HAP-1 (cell line): Measurements from ENCODE around the gene LYPD4.
"Not testable (repeated sequence)": the region's sequence is repeated elsewhere in the genome, so short reads cannot be mapped to it uniquely, and the experiment has no call there.

ENCODE experiments used
- DNase-seq, 2 experiments: peaks; one replicate each; pipeline ENCODE4 v3.0.0-alpha.2; 2016 to 2020; ENCODE audit warnings: low spot score in 2 of 2
- H3K27me3 ChIP-seq: fragments of 250-450 bp; sonication (Bioruptor Pico); 2 replicates; pipeline ENCODE4 v1.5.1; 2020; ENCODE audit warnings: low read depth, mild to moderate bottlenecking, moderate library complexity
- H3K36me3 ChIP-seq: fragments of 250-450 bp; sonication (Bioruptor Pico); replicated peaks from 2 replicates; pipeline ENCODE4 v1.5.1; 2020; ENCODE audit warnings: mild to moderate bottlenecking
- H3K4me1 ChIP-seq: fragments of 250-450 bp; sonication (Bioruptor Pico); 2 replicates; pipeline ENCODE4 v1.5.1; 2020; ENCODE audit warnings: mild to moderate bottlenecking
- H3K4me3 ChIP-seq: fragments of 250-450 bp; sonication (Bioruptor Pico); 2 replicates; pipeline ENCODE4 v1.5.1; 2020; ENCODE audit warnings: mild to moderate bottlenecking, moderate library complexity
- H3K9me3 ChIP-seq: fragments of 250-450 bp; sonication (Bioruptor Pico); 2 replicates; pipeline ENCODE4 v1.5.1; 2020; ENCODE audit warnings: mild to moderate bottlenecking, moderate library complexity
- in situ Hi-C: fragments of 300-500 bp; cut with MboI; formaldehyde crosslinking; loops from 3 replicates; pipeline ENCODE4 v1.14.3; 2020; ENCODE audit warnings: low sequenced_read_pairs, inconsistent platforms, mixed read lengths

LYPD4 gene

GRCh38 chr19:41880329-41880708 is 35.8 kb upstream of the LYPD4 start:
- Histone ChIP-seq H3K36me3 (no peaks in the 10 kb centered on the region; the same call in 1 of the 2 replicates), H3K27me3 (0 out of 2 replicates have a peak, but pooled peaks cover 10% of the 10 kb centered on the region), H3K4me3 (no peak overlapping the region), H3K4me1 (peaks cover 9% of the 10 kb centered on the region), H3K9me3 (no peaks in the 10 kb centered on the region)
- DNase-seq, result no peak
- in situ Hi-C loops, result no loop called here

- in situ Hi-C loops, result no loop called here
- Histone ChIP-seq H3K36me3 (no peaks in the 10 kb centered on the region; the same call in 1 of the 2 replicates), H3K27me3 (0 out of 2 replicates have a peak, but pooled peaks cover 10% of the 10 kb centered on the region), H3K4me1 (peaks cover 6% of the 10 kb centered on the region), H3K9me3 (no peaks in the 10 kb centered on the region), H3K4me3 (no peak overlapping the region)
- DNase-seq, result no peak
Observed at GRCh38 chr19:41879670-41880328, 35.3 kb upstream of the LYPD4 start.

- no peak for DNase-seq
- in situ Hi-C loops, result no loop called here
- Histone ChIP-seq H3K4me1 (peaks cover 4% of the 10 kb centered on the region), H3K4me3 (no peak overlapping the region), H3K9me3 (no peaks in the 10 kb centered on the region), H3K27me3 (0 out of 2 replicates have a peak, but pooled peaks cover 10% of the 10 kb centered on the region), H3K36me3 (no peaks in the 10 kb centered on the region)
Observed at GRCh38 chr19:41879080-41879479, 34.6 kb upstream of the LYPD4 start.

DNA sequence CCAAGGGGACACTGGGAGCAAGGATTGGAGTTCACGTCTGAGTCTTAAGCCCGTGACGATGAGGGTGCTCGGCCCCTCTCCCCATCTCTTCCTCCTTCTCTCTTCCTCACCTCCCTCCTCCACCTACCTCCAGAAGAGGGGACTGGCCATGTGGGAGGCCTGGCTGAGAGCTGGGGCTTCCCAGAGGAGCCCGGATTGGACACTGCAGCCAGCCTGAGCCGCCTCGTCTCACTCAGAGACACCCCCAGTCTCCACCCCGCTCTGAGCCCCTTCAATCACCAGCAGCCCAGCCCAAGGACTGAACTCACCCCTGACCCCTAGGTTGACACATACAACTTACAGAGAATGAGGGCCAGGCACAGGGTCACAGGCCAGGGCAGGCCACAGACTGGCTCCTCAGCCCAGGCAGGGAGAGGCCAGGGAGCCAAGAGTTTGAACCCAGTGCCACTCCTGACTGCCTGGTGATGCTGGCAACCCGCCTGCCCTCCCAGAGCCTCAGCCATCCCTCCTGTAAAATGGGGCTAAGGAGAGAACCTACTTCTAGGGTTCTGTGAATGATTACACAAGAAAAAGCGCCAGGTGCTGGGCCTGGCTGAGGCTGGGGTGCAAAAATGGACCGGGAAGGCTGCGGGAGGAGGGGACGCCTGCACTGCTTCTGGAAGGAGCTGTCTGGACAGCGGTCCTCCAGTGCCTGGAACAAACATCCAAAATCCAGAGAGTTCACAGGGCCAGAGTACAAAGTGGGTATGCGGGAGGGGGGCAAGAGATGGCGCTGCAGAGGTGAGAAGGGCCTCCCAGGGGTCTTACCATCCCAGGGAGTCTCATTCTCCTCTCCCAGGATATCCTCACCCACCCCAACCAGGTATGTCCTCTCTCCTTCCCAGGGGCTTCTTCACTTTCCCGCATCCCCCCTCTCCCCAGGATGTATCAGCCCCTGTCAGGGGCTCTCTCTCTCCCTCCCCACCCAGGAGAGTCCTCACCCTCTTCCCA is 33.7 kb upstream of the LYPD4 start:
- Histone ChIP-seq H3K4me3 (no peak overlapping the region), H3K27me3 (0 out of 2 replicates have a peak, but pooled peaks cover 10% of the 10 kb centered on the region), H3K36me3 (no peaks in the 10 kb centered on the region), H3K9me3 (no peaks in the 10 kb centered on the region), H3K4me1 (no peaks in the 10 kb centered on the region)
- in situ Hi-C loops, result no loop called here
- DNase-seq, result no peak

DNA sequence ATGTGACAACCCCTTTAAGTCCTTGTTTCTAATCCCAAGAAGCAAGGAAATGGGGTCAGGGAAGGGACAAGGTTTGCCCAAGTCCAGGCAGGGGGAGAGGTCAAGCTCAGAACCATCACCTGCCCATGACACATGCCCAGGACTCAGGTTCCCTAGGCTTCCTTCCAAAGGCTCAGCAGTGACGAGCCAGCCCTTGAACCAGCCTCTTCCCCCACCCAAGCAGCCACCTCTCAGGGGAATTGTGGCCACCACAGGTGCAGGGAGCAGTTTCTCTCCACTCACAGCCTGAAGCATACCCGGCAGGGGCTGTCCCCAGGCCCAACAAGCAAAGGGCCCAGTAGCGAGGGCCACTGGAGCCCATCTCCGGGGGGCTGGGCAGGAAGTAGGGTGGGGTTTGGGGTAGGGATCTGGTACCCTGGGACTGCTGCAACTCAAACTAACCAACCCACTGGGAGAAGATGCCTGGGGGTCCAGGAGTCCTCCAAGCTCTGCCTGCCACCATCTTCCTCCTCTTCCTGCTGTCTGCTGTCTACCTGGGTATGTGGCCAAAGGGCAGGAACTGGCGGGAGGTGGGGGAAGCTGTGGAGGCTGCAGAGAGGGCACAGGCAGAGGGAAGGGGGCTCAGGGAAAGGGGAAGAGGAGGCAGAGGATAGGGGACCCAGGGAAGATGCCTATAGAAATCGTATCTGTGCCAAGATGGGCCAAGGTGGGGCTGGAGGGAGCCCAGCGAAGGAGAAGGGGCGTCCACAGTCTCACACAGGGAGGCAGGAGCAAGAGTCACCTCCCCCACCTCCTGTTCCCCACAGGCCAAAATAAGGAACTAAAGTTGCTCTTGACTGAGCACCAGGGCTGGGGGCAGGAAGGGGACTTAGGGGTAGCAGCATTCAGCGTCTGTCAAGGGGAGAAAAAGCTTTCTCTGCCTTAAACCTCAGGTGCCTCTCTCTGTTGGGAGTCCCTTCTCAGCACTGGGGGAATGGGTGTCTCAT is 32.7 kb upstream of the LYPD4 start, which contains the start of gene CD79A:
Gene CD79A, plus strand, starts transcription at position 433 of the 986 bp plus-strand sequence. Its CDS starts 26 bp downstream, at position 459.
- H3K4me1 ChIP-seq, result no peaks in the 10 kb centered on the region
- H3K36me3 ChIP-seq, result no peaks in the 10 kb centered on the region
- no peak for DNase-seq
- in situ Hi-C loops, result no loop called here
- 0 out of 2 replicates have a peak, but pooled peaks cover 10% of the 10 kb centered on the region for H3K27me3 ChIP-seq
- no peak within 1 kb of the TSS for H3K4me3 ChIP-seq
- no peaks in the 10 kb centered on the region for H3K9me3 ChIP-seq

GRCh38 chr19:41875973-41876372 is 31.5 kb upstream of the LYPD4 start:
- H3K9me3 ChIP-seq, in situ Hi-C loops, H3K4me3 ChIP-seq, DNase-seq, H3K4me1 ChIP-seq: not testable (repeated sequence)
- peaks cover 10% of the 10 kb centered on the region for H3K36me3 ChIP-seq
- 0 out of 2 replicates have a peak, but pooled peaks cover 10% of the 10 kb centered on the region for H3K27me3 ChIP-seq

- Histone ChIP-seq H3K9me3 (no peaks in the 10 kb centered on the region), H3K4me3 (no peak overlapping the region), H3K27me3 (0 out of 2 replicates have a peak, but pooled peaks cover 10% of the 10 kb centered on the region), H3K36me3 (peaks cover 38% of the 10 kb centered on the region), H3K4me1 (no peaks in the 10 kb centered on the region)
- peak; percentile 67 to 89 for DNase-seq
- in situ Hi-C loops, result no loop called here
Observed at GRCh38 chr19:41872775-41873647, 28.5 kb upstream of the LYPD4 start.

- 0 out of 2 replicates have a peak, but pooled peaks cover 3% of the 10 kb centered on the region for H3K27me3 ChIP-seq
- DNase-seq, result peak in 1 of 2 experiments; percentile 32
- H3K36me3 ChIP-seq, result peaks cover 44% of the 10 kb centered on the region
- no peaks in the 10 kb centered on the region for H3K4me1 ChIP-seq
- no peak overlapping the region for H3K4me3 ChIP-seq
- H3K9me3 ChIP-seq, result no peaks in the 10 kb centered on the region
- in situ Hi-C loops, result no loop called here
Observed at GRCh38 chr19:41872384-41872774, 27.9 kb upstream of the LYPD4 start.

DNA sequence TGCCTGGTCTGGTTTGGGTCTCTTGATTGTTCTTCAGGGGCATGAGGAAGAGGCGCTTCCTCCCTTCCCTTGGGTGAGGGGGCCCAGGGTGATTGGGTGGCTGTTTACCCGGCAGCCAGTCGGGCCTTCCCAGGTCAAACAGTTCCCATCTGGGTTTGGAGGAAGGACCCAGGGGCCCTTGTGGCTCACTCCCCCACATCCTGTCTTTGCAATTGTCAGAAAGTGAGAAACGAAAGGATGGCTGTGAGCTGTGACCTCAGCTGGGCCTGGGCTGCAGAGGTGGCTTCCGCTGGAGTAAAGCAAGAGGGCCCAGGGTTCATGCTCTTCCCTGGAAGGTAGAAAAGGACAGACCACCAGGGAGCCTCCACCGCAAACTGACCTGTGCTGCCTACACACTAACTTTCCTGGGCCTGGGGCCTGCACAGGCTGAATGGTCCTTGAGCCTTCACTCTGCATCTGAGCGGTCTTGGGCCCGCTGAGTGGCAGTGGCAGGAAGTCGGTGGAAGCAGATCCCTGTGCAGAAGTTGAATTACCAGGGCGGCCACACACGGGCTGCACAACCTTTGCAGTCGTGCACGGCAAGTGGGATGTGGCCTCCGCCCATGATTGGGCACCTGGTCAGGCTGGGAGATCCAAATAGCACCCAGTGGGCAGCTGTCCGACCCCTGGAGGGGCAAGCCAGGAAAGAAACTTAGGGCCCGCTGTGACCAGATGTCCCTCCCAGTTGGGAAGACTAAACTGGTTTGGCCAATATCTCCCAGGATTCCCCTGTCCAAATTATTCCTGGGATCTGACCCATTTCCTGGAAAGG is 27.3 kb upstream of the LYPD4 start:
- H3K27me3 ChIP-seq, result no peaks in the 10 kb centered on the region
- no peak overlapping the region for H3K4me3 ChIP-seq
- H3K4me1 ChIP-seq, result no peaks in the 10 kb centered on the region
- DNase-seq, result peak in 1 of 2 experiments; percentile 43
- H3K9me3 ChIP-seq, result no peaks in the 10 kb centered on the region
- in situ Hi-C loops, result no loop called here
- H3K36me3 ChIP-seq, result peaks cover 50% of the 10 kb centered on the region

- no peak overlapping the region for H3K4me3 ChIP-seq
- no peak for DNase-seq
- peaks cover 64% of the 10 kb centered on the region for H3K36me3 ChIP-seq
- no peaks in the 10 kb centered on the region for H3K27me3 ChIP-seq
- no peaks in the 10 kb centered on the region for H3K9me3 ChIP-seq
- in situ Hi-C loops, result no loop called here
- no peaks in the 10 kb centered on the region for H3K4me1 ChIP-seq
Observed at GRCh38 chr19:41870401-41870873, 26.0 kb upstream of the LYPD4 start.

DNA sequence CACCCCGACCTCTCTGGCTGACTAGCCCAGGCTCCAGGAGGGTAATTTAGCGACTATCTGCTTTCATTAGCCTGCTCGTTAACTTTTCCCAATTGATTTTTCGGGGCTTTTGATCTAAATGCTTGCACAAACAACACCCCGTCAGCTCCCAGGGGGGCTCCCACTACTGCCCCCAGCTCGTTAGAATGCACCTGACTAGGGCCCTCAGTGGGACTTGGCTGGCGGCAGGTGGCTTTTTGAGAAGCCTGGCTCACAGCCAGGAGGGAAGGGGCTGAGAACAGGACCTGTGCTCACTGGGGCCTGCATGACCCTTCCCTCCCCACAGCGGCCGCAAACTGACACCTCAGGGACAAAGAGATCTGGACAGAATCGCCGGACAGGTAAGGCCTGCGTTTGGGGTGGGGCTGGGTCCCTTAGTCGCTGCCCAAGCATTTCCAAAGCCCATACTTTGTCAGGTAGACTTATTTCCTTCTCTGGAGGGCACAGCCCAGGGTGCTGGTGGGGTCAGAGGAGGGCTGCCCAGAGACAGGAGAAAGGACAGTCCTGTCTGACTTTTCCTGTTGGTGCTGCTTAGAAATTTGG is 25.0 kb upstream of the LYPD4 start:
- DNase-seq, result no peak
- peaks cover 74% of the 10 kb centered on the region for H3K36me3 ChIP-seq
- H3K27me3 ChIP-seq, result no peaks in the 10 kb centered on the region
- no peaks in the 10 kb centered on the region for H3K9me3 ChIP-seq
- H3K4me3 ChIP-seq, result no peak overlapping the region
- in situ Hi-C loops, result no loop called here
- peaks cover 4% of the 10 kb centered on the region; the same call in 1 of the 2 replicates for H3K4me1 ChIP-seq
